ENCODE results near the gene KCNF1. TPM values are rescaled to one million over a fixed set of nuclear protein-coding genes. Genes with fewer than 3 reads are reported as not detected.

KCNF1 gene
- total and polyA plus RNA-seq, 4 donors = 0.06 to 0.83 (median 0.26) TPM

DNA sequence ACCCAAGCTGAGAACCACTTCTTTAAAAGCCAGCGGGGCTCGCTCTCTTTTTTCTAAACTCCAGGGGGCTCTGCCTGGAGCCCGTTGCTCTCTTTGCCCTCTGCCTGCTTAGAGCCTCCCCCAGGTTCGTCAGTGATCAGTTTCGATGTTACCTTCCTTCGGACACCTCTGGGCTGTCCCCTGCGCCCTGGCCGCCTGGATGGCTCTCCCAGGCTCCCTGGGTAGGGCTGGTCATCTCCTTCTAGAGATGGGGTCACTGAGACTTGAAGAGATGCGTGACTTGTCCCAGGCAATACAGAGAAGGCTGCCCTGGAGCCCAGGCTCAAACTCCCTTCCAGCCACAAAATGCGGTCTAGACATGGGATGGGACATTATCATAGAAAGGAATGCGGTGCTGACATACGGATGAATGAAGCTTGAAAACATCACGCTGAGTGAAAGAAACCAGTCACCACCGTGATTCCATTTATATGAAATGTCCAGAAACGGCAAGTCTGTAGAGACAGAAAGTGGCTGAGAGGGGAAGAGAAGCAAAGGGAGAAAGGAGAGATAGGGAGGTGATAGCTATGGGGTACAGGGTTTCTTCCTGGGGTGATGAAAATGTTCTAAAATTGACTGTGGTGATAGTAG is 14.6 kb downstream of the KCNF1 start:
- peaks cover 0 to 4% (median 3%) of the 10 kb centered on the region in 3 donors for H3K27me3 ChIP-seq (ENCODE audit: control insufficient read depth in 3 of 3, insufficient read depth in 3 of 3, low read length in 2 of 3)
- no peaks in the 10 kb centered on the region for H3K36me3 ChIP-seq (ENCODE audit: control insufficient read depth in 4 of 4, insufficient read depth in 4 of 4, low read length in 4 of 4)
- DNase-seq = no peak
- WGBS, 2 donors = 67 to 78% methylated on average over 15 of the region's 15 CpGs
- H3K4me1 ChIP-seq (ENCODE audit: control insufficient read depth in 5 of 5, insufficient read depth in 5 of 5, low read length in 5 of 5) = no peaks in the 10 kb centered on the region
- no peak for ATAC-seq (ENCODE audit: insufficient read depth, low FRiP score)
- H3K4me3 ChIP-seq = no peak overlapping the region
- H3K9me3 ChIP-seq (ENCODE audit: control insufficient read depth in 4 of 4, insufficient read depth in 3 of 4, low read length in 3 of 4) = no peaks in the 10 kb centered on the region
- no peak overlapping the region for H3K27ac ChIP-seq (ENCODE audit: low read depth in 1 of 2, low read length in 1 of 2)
- TF ChIP-seq, protein P1, sequence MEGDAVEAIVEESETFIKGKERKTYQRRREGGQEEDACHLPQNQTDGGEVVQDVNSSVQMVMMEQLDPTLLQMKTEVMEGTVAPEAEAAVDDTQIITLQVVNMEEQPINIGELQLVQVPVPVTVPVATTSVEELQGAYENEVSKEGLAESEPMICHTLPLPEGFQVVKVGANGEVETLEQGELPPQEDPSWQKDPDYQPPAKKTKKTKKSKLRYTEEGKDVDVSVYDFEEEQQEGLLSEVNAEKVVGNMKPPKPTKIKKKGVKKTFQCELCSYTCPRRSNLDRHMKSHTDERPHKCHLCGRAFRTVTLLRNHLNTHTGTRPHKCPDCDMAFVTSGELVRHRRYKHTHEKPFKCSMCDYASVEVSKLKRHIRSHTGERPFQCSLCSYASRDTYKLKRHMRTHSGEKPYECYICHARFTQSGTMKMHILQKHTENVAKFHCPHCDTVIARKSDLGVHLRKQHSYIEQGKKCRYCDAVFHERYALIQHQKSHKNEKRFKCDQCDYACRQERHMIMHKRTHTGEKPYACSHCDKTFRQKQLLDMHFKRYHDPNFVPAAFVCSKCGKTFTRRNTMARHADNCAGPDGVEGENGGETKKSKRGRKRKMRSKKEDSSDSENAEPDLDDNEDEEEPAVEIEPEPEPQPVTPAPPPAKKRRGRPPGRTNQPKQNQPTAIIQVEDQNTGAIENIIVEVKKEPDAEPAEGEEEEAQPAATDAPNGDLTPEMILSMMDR (IDR thresholded peaks at IDR 0.05; ENCODE audit: control extremely low read depth, extremely low read depth) = no peak
- H3K9ac ChIP-seq (ENCODE audit: insufficient read depth in 1 of 2, low read length in 2 of 2) = no peak overlapping the region

- 87 to 89% methylated on average over 12 of the region's 12 CpGs for WGBS, 2 donors
These were observed 19.2 kb downstream of the KCNF1 start for GRCh38 chr2:10930721-10931516.

DNA sequence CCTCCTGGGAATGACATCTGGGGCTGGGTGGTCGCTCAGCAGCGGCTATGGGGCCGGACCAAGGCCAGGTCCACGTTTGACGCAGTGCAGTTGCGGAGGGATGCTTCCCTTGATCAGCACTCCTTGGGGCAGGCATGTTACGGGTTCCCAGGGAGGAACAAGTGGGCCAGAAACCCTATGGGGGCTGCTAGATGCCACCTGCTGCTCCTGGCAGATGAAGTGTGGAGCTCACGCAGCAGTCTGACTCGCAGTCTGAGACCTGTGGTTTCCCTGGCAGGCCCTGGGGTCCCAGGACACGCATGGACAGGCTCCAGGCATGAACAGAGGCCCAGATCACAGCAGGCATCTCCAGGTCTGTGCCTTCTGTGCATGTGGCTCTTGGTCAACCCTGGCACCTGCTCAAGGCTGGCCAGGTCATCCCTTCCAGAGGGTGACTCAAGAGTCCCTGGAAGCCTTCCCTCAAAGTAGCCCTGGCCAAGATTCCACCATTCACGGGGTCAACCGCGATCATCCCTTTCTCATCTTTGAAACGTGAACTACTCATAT is 20.0 kb downstream of the KCNF1 start:
- no peak overlapping the region for H3K27ac ChIP-seq (ENCODE audit: low read depth in 1 of 2, low read length in 1 of 2)
- TF ChIP-seq, protein P1 (IDR thresholded peaks at IDR 0.05; ENCODE audit: control extremely low read depth, extremely low read depth) = no peak
- H3K36me3 ChIP-seq (ENCODE audit: control insufficient read depth in 4 of 4, insufficient read depth in 4 of 4, low read length in 4 of 4) = no peaks in the 10 kb centered on the region
- WGBS, 2 donors = 89% methylated on average over 14 of the region's 14 CpGs
- no peak overlapping the region for H3K9ac ChIP-seq (ENCODE audit: insufficient read depth in 1 of 2, low read length in 2 of 2)
- H3K9me3 ChIP-seq (ENCODE audit: control insufficient read depth in 4 of 4, insufficient read depth in 3 of 4, low read length in 3 of 4) = no peaks in the 10 kb centered on the region
- peaks cover 0 to 4% (median 3%) of the 10 kb centered on the region in 3 donors for H3K27me3 ChIP-seq (ENCODE audit: control insufficient read depth in 3 of 3, insufficient read depth in 3 of 3, low read length in 2 of 3)
- no peak for ATAC-seq (ENCODE audit: insufficient read depth, low FRiP score)
- peaks cover 0 to 29% (median 11%) of the 10 kb centered on the region in 5 donors for H3K4me1 ChIP-seq (ENCODE audit: control insufficient read depth in 5 of 5, insufficient read depth in 5 of 5, low read length in 5 of 5)
- DNase-seq = no peak
- H3K4me3 ChIP-seq = no peak overlapping the region

More at GRCh38 chr2:10930721-10931516, 19.2 kb downstream of the KCNF1 start:
- H3K27me3 ChIP-seq (ENCODE audit: control insufficient read depth in 3 of 3, insufficient read depth in 3 of 3, low read length in 2 of 3) = peaks cover 0 to 4% (median 3%) of the 10 kb centered on the region in 3 donors
- no peaks in the 10 kb centered on the region for H3K9me3 ChIP-seq (ENCODE audit: control insufficient read depth in 4 of 4, insufficient read depth in 3 of 4, low read length in 3 of 4)
- ATAC-seq (ENCODE audit: insufficient read depth, low FRiP score) = no peak
- no peaks in the 10 kb centered on the region for H3K36me3 ChIP-seq (ENCODE audit: control insufficient read depth in 4 of 4, insufficient read depth in 4 of 4, low read length in 4 of 4)
- H3K9ac ChIP-seq (ENCODE audit: insufficient read depth in 1 of 2, low read length in 2 of 2) = no peak overlapping the region
- peaks cover 0 to 26% (median 6%) of the 10 kb centered on the region in 5 donors for H3K4me1 ChIP-seq (ENCODE audit: control insufficient read depth in 5 of 5, insufficient read depth in 5 of 5, low read length in 5 of 5)
- no peak overlapping the region for H3K4me3 ChIP-seq
- no peak for DNase-seq
- TF ChIP-seq, protein P1 (IDR thresholded peaks at IDR 0.05; ENCODE audit: control extremely low read depth, extremely low read depth) = no peak
- H3K27ac ChIP-seq (ENCODE audit: low read depth in 1 of 2, low read length in 1 of 2) = no peak overlapping the region

Data from lung (tissue), 12 donors.